Colonic mucosa (tissue), 4 donors: Measurements from ENCODE around the gene NPAP1. TPM values are rescaled to one million over a fixed set of nuclear protein-coding genes. Genes with fewer than 3 reads are reported as not detected.

Experiments
- DNase-seq: peaks from one replicate; pipeline ENCODE4 v3.0.0-alpha.2; 2020
- H3K27ac ChIP-seq: fragments of 200-600 bp; one replicate; pipeline ENCODE4 v1.8.0; 2021
- H3K27me3 ChIP-seq: fragments of 200-600 bp; one replicate; pipeline ENCODE4 v1.8.0; 2021
- H3K36me3 ChIP-seq: fragments of 200-600 bp; one replicate; pipeline ENCODE4 v1.8.0; 2021
- H3K4me1 ChIP-seq: fragments of 200-600 bp; one replicate; pipeline ENCODE4 v1.8.0; 2021; ENCODE audit warnings: mild to moderate bottlenecking
- H3K4me3 ChIP-seq: fragments of 200-600 bp; one replicate; pipeline ENCODE4 v1.8.0; 2021
- H3K9ac ChIP-seq, 2 donors: one replicate each; pipeline ENCODE4 v1.7.0; 2013; ENCODE audit warnings: control low read depth in 2 of 2, low read depth in 2 of 2, low read length in 2 of 2
- H3K9me3 ChIP-seq: fragments of 200-600 bp; one replicate; pipeline ENCODE4 v1.8.0; 2021
- CTCF ChIP-seq: fragments of 200-600 bp; IDR thresholded peaks from one replicate; pipeline ENCODE4 v1.8.0; 2022; ENCODE audit warnings: antibody characterized with exemption, mild to moderate bottlenecking
- intact Hi-C: fragments of 100-400 bp; cut with DNase I; formaldehyde crosslinking; loops from one replicate; pipeline ENCODE4 v1.14.1; 2022
- total RNA-seq, 2 donors: library from RNA; stranded (reverse); fragmentation: NEBNext Ultra II Directional in 1 of 2; extraction: Animal tissue kit (Norgen Biotek cat#: 25700) in 1 of 2; gene quantifications; one replicate each; pipeline ENCODE4 v1.2.1, GENCODE V29; 2021
- donor health status: healthy.
- donor health status: DM: no; HTN: no; CAD: no.
- donor health status: DM: no; HTN: no; CAD: no.

The NPAP1 gene
- total RNA-seq, 2 donors from 2014 or later = not detected

- no peaks in the 10 kb centered on the region for H3K9me3 ChIP-seq
- no peak for DNase-seq
- no peaks in the 10 kb centered on the region for H3K36me3 ChIP-seq
- no peaks in the 10 kb centered on the region for H3K4me1 ChIP-seq
- no peak overlapping the region for H3K4me3 ChIP-seq
- no peak for TF ChIP-seq CTCF
- no peak overlapping the region for H3K9ac ChIP-seq
- intact Hi-C loops = no loop called here
- H3K27ac ChIP-seq = no peak overlapping the region
- H3K27me3 ChIP-seq = no peaks in the 10 kb centered on the region
Observed at GRCh38 chr15:24684313-24684712, 8.7 kb downstream of the NPAP1 start.

- H3K9ac ChIP-seq = no peak overlapping the region
- H3K36me3 ChIP-seq = no peaks in the 10 kb centered on the region
- H3K4me3 ChIP-seq = no peak overlapping the region
- no peak for TF ChIP-seq CTCF
- intact Hi-C loops = no loop called here
- no peak overlapping the region for H3K27ac ChIP-seq
- H3K27me3 ChIP-seq = no peaks in the 10 kb centered on the region
- no peaks in the 10 kb centered on the region for H3K9me3 ChIP-seq
- no peaks in the 10 kb centered on the region for H3K4me1 ChIP-seq
- DNase-seq = no peak
Observed at GRCh38 chr15:24696201-24696600, 20.6 kb downstream of the NPAP1 start.

GRCh38 chr15:24696842-24697241 is 21.3 kb downstream of the NPAP1 start:
- intact Hi-C loops = no loop called here
- no peaks in the 10 kb centered on the region for H3K4me1 ChIP-seq
- no peak overlapping the region for H3K27ac ChIP-seq
- H3K36me3 ChIP-seq = no peaks in the 10 kb centered on the region
- no peak for TF ChIP-seq CTCF
- no peaks in the 10 kb centered on the region for H3K27me3 ChIP-seq
- no peak overlapping the region for H3K4me3 ChIP-seq
- H3K9me3 ChIP-seq = no peaks in the 10 kb centered on the region
- H3K9ac ChIP-seq = no peak overlapping the region
- DNase-seq = no peak

GRCh38 chr15:24718289-24719082 is 42.9 kb downstream of the NPAP1 start:
- Histone ChIP-seq H3K27me3 (no peaks in the 10 kb centered on the region), H3K36me3 (no peaks in the 10 kb centered on the region), H3K27ac (no peak overlapping the region), H3K4me3 (no peak overlapping the region), H3K9ac (no peak overlapping the region), H3K9me3 (no peaks in the 10 kb centered on the region), H3K4me1 (no peaks in the 10 kb centered on the region)
- no peak for TF ChIP-seq CTCF
- DNase-seq = no peak
- intact Hi-C loops = no loop called here

GRCh38 chr15:24729760-24730159 is 54.2 kb downstream of the NPAP1 start:
- H3K4me1 ChIP-seq = no peaks in the 10 kb centered on the region
- H3K9ac ChIP-seq = no peak overlapping the region
- H3K27me3 ChIP-seq = no peaks in the 10 kb centered on the region
- no peak for TF ChIP-seq CTCF
- H3K36me3 ChIP-seq = no peaks in the 10 kb centered on the region
- no peak for DNase-seq
- no peaks in the 10 kb centered on the region for H3K9me3 ChIP-seq
- no peak overlapping the region for H3K27ac ChIP-seq
- H3K4me3 ChIP-seq = no peak overlapping the region
- intact Hi-C loops = loop anchor here (10.0 kb wide), 1 partner anchor 55 kb away; the partner anchor contains the start of gene NPAP1
